GM06990 (cell line): Measurements from ENCODE around the gene TESPA1.

Experiments used
- DNase-seq: peaks from one replicate; pipeline ENCODE4 v3.0.0-alpha.2; 2011; ENCODE audit not compliant: insufficient read length; ENCODE audit errors: extremely low read depth
- H3K27me3 ChIP-seq: replicated peaks from 2 replicates; pipeline ENCODE4 v1.6.0; 2011; ENCODE audit warnings: low read length; ENCODE audit not compliant: control insufficient read depth, insufficient read depth
- H3K36me3 ChIP-seq: 2 replicates; pipeline ENCODE4 v1.5.1; 2011; ENCODE audit warnings: low read length; ENCODE audit not compliant: control insufficient read depth, insufficient read depth
- H3K4me3 ChIP-seq: replicated peaks from 2 replicates; pipeline ENCODE4 v1.5.1; 2011; ENCODE audit warnings: low read depth, mild to moderate bottlenecking, control low read depth, low read length
- TF ChIP-seq, protein P1 (sequence below): IDR thresholded peaks from 2 replicates; pipeline ENCODE4 v1.5.1; 2011; ENCODE audit warnings: low read length, control low read depth, mild to moderate bottlenecking, inconsistent platforms; ENCODE audit not compliant: insufficient read depth, poor library complexity, severe bottlenecking

The TESPA1 gene

DNA sequence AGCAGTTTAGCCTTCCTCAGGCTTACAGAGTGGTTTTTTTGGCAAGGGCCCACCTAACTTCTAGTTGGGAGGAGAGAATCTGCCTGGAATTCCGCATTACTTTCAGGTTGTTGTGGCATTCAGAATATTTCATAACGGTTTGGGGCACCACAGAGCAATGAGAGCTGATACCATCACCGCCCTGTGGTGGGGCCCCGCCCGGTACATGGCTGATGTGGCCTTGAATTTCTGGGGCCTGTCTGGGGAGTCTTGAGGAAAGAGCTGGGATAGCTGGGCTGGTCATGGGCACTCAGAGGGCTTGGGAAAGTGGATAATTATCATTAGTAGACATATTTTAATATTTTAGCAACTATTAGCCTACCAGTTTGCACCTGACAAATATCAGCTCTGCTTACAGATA lies 4.2 kb downstream of the TESPA1 start:
- Histone ChIP-seq H3K4me3 (no peak overlapping the region), H3K36me3 (no peaks in the 10 kb centered on the region; the same call in none of the 2 replicates), H3K27me3 (no peaks in the 10 kb centered on the region)
- TF ChIP-seq, protein P1, sequence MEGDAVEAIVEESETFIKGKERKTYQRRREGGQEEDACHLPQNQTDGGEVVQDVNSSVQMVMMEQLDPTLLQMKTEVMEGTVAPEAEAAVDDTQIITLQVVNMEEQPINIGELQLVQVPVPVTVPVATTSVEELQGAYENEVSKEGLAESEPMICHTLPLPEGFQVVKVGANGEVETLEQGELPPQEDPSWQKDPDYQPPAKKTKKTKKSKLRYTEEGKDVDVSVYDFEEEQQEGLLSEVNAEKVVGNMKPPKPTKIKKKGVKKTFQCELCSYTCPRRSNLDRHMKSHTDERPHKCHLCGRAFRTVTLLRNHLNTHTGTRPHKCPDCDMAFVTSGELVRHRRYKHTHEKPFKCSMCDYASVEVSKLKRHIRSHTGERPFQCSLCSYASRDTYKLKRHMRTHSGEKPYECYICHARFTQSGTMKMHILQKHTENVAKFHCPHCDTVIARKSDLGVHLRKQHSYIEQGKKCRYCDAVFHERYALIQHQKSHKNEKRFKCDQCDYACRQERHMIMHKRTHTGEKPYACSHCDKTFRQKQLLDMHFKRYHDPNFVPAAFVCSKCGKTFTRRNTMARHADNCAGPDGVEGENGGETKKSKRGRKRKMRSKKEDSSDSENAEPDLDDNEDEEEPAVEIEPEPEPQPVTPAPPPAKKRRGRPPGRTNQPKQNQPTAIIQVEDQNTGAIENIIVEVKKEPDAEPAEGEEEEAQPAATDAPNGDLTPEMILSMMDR = no peak
- DNase-seq = no peak

DNA sequence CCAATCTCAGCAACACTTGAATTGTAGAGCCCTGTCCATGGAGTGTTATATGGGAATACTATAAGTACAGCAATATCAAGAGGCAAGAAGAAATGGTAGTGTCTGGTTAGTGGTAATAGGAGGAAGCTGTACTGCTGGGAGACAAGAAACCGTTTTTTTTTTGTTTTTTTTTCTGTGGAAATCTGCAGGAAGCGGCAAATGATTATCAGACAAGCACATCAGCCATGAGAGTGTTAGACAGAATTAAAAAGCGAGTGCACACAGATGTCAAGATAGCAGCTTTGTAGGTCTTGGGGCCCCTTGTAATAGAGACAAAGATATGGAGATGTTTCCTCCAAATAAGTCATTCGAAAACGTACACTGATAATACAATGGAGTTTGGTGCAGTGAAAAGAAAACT lies 6.7 kb downstream of the TESPA1 start:
- DNase-seq = no peak
- H3K36me3 ChIP-seq = peaks cover 2% of the 10 kb centered on the region
- H3K4me3 ChIP-seq = no peak overlapping the region
- no peaks in the 10 kb centered on the region for H3K27me3 ChIP-seq
- TF ChIP-seq, protein P1 = no peak

DNA sequence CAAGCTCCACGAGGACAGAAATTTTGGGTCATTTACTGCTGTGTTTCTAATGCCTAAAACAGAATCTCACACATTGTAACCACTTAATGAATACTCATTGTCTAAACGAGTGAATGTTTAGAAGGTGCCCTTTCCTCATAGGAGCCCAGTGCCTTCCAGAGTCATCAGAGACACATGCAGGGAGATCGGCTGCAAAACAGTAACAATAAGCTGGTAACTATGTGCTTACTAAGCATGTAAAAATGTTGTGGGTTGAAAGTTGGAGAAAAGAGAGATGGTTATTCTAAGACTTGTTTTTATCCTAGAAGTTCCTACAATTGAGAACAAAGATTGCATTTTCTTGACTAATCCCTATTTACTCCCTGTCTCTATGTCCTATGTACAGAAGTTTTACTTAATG lies 7.4 kb downstream of the TESPA1 start:
- H3K4me3 ChIP-seq = no peak overlapping the region
- H3K36me3 ChIP-seq = peaks cover 2% of the 10 kb centered on the region
- no peaks in the 10 kb centered on the region for H3K27me3 ChIP-seq
- TF ChIP-seq, protein P1 = no peak
- DNase-seq = no peak

DNA sequence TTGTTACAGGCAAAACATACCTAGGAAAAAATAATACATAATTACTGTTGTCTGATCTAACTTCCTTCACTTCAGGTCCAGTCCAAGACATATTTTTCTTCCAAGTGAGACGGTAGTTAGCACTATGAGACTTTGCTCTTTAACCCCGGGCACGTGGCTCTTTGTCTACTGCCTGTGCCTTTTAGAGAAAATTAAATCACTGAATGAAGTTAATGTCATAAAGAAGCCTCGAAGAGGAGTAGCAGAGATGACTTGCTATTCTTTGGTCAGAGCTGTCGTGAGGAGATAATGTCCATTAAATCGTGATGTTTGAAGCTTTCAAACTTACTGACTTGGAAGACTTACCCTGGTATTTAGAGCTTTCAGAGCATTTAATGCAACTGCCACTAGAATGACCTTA lies 8.7 kb downstream of the TESPA1 start:
- Histone ChIP-seq H3K27me3 (no peaks in the 10 kb centered on the region), H3K4me3 (no peak overlapping the region), H3K36me3 (peaks cover 2% of the 10 kb centered on the region)
- TF ChIP-seq, protein P1 = no peak
- no peak for DNase-seq

DNA sequence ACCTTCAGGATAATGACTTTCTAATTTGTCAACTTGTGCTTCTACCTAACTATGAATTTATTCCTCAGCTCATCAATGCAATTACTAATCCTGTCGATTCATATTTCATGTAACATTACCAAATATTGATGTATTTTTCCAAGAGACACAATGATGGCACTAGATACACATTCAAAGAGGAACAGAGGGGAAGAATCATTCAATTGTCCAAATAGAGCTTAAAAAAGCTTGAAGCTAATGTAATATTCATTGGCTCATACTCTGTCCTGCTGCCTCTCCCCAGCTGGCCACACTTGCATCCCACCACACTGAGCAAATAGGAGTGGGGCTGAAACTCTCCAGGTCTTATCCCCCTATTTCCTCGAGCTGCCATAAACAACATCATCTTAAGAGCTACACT lies 9.3 kb downstream of the TESPA1 start:
- no peaks in the 10 kb centered on the region for H3K27me3 ChIP-seq
- no peak for DNase-seq
- peaks cover 2% of the 10 kb centered on the region for H3K36me3 ChIP-seq
- H3K4me3 ChIP-seq = no peak overlapping the region
- TF ChIP-seq, protein P1 = no peak

DNA sequence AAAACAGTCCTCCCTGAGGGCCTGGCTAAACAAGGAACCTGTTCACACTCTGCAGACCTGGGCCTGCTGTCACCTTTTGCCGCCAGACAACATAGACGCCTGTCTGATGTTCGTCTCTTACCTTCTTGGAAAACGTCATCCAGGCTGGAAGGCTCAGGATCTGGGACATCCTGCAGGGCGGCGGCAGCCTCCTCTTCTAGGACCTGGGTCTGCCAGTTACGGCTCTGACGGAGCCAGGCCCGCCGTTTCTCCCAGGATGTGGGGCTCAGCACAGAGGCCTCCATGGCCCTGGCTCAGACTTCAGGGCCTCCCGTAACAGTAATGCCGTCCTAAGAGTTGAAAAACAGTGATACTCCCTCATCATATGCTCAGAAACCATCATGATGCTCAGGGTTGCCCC lies 10.3 kb downstream of the TESPA1 start:
- H3K4me3 ChIP-seq = no peak overlapping the region

More for the DNA sequence above, 10.3 kb downstream of the TESPA1 start:
- no peak for DNase-seq
- TF ChIP-seq, protein P1 = no peak
- Histone ChIP-seq H3K27me3 (no peaks in the 10 kb centered on the region), H3K36me3 (peaks cover 2% of the 10 kb centered on the region)
